Measurements from ENCODE around the gene SPTBN1. TPM values are rescaled to one million over a fixed set of nuclear protein-coding genes. Genes with fewer than 3 reads are reported as not detected.

Gene SPTBN1
- polyA plus RNA-seq, 2 of the 4 experiments (the other 2 are of a cell fraction) = 105 to 126 TPM

GRCh38 chr2:54632733-54633692 is 176.9 kb downstream of the SPTBN1 start (continued):
- no peak for TF ChIP-seq TP53 (CRISPR knock-in tag; IDR thresholded peaks at IDR 0.05)

- ChIA-PET POLR2A (interaction anchor here (1.0 to 1.9 kb wide), 3 partner anchors 57 to 76 kb away, joined by 3 to 9 read pairs (median 3); no protein-coding TSS in a partner anchor), CTCF (interaction anchor here (0.8 to 3.5 kb wide), 8 partner anchors 9 to 112 kb away, joined by 3 to 12 read pairs (median 5); no protein-coding TSS in a partner anchor)
- Histone ChIP-seq H3K4me2 (peak overlapping the region; percentile 70), H3K4me1 (peaks cover 87% of the 10 kb centered on the region), H3K4me3 (0 out of 3 replicates have a peak overlapping the region, but pooled peaks have one; percentile 6), H3K9me3 (no peaks in the 10 kb centered on the region), H3K27ac (peak overlapping the region; percentile 82 to 87)
- DNase-seq (ENCODE audit: low read depth in 1 of 2, low spot score in 1 of 2) = no peak
- 63% methylated on average over 3 of the region's 3 CpGs for WGBS (ENCODE audit: missing lambda C conversion rate)
- ATAC-seq = no peak
- FAIRE-seq = no peak
- TF ChIP-seq USF2 (IDR thresholded peaks at IDR 0.05) (no peak), NPAS2 (CRISPR knock-in tag; IDR thresholded peaks at IDR 0.05; ENCODE audit: borderline replicate concordance) (no peak), RNF2 (IDR thresholded peaks at IDR 0.05; ENCODE audit: borderline replicate concordance, low read depth) (no peak), RAD21 (conservative IDR thresholded peaks at IDR 0.05 in 1 of 2, IDR thresholded peaks at IDR 0.05 in 1 of 2) (no peak), ZC3H11A (IDR thresholded peaks at IDR 0.05) (no peak), JUNB (IDR thresholded peaks at IDR 0.05) (no peak), PHF8 (IDR thresholded peaks at IDR 0.05; ENCODE audit: borderline replicate concordance, low read depth) (no peak), GATA3 (IDR thresholded peaks at IDR 0.05; ENCODE audit: borderline replicate concordance) (no peak), RCOR1 (IDR thresholded peaks at IDR 0.05; ENCODE audit: low read depth, low read length) (no peak), BHLHE40 (IDR thresholded peaks at IDR 0.05; ENCODE audit: low read depth, low read length) (no peak), SMC3 (IDR thresholded peaks at IDR 0.05) (no peak), HES2 (IDR thresholded peaks at IDR 0.05) (no peak), POLR2A (IDR thresholded peaks at IDR 0.05; ENCODE audit: low read length) (no peak), KDM1A (IDR thresholded peaks at IDR 0.05; ENCODE audit: low read depth) (no peak), ATOH8 (CRISPR knock-in tag; IDR thresholded peaks at IDR 0.05; ENCODE audit: low read depth) (peak; percentile 92), REST (IDR thresholded peaks at IDR 0.05) (no peak), NFE2L2 (conservative IDR thresholded peaks at IDR 0.05; ENCODE audit: low read length) (no peak), ELK1 (IDR thresholded peaks at IDR 0.05; ENCODE audit: low read depth, low read length) (no peak), RARB (CRISPR knock-in tag; IDR thresholded peaks at IDR 0.05) (no peak), CTCF (IDR thresholded peaks at IDR 0.05) (no peak), MAFK (IDR thresholded peaks at IDR 0.05; ENCODE audit: partially characterized antibody) (no peak), CHD4 (IDR thresholded peaks at IDR 0.05; ENCODE audit: borderline replicate concordance) (no peak), RFX5 (IDR thresholded peaks at IDR 0.05) (no peak), MAX (IDR thresholded peaks at IDR 0.05) (no peak), CBX2 (IDR thresholded peaks at IDR 0.05; ENCODE audit: borderline replicate concordance, low read depth) (no peak)
These were observed 177.9 kb downstream of the SPTBN1 start for GRCh38 chr2:54634021-54634420.
